NCI-H446 (cell line): ENCODE results near the gene PRCD.
A peak's percentile ranks its signal among the peaks of the same experiment; 100 is the strongest.

ENCODE experiments used
- DNase-seq, 2 experiments: peaks; one replicate each; lab custom pipeline; 2025; lab: John Stamatoyannopoulos, UW

The PRCD gene

DNA sequence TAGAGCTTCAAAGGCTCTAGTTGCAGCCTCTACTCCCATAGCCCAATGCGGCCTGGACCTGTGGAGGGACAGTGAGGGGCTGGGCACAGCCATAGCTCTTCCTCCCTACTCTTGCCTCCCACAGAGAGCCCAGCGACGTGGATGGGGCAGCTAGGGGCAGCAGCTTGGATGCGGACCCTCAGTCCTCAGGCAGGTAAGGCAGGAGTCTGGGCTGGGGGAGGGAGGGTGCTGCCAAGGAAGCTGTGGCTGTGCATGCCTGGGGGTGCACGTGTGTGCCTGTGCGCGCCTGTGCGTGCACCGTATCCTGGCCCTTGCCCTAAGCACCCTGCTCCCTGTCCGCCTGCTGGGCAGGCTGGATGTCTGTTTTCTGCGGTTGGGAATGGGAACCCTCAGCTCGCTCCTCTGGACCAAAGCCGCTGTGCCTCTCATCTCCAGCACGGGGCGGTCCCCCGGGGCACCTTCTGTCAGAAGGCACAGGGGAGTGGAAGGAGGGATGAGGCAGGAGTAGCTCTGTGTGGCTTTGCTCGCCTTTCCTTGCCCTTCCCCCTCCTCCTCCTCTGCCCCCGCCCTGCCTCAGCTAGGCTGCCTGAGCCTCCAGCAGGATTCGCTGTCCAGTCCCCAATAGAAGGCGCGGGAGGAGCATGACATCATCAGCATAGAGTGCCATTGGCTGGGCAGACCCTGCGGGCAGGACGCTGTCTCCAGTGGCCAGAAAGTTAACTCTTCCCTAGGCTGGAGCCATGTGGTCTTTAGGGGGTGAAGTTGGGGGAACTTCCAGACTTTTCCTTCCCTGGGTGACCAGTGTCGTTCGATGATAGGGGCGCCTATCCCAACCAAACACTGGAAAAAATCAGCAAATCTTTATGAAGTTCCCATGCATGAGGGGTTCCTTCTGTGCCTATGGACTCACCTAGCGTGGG lies 797 bp downstream of the PRCD start:
- peak in 1 of 2 experiments; percentile 53 for DNase-seq

DNA sequence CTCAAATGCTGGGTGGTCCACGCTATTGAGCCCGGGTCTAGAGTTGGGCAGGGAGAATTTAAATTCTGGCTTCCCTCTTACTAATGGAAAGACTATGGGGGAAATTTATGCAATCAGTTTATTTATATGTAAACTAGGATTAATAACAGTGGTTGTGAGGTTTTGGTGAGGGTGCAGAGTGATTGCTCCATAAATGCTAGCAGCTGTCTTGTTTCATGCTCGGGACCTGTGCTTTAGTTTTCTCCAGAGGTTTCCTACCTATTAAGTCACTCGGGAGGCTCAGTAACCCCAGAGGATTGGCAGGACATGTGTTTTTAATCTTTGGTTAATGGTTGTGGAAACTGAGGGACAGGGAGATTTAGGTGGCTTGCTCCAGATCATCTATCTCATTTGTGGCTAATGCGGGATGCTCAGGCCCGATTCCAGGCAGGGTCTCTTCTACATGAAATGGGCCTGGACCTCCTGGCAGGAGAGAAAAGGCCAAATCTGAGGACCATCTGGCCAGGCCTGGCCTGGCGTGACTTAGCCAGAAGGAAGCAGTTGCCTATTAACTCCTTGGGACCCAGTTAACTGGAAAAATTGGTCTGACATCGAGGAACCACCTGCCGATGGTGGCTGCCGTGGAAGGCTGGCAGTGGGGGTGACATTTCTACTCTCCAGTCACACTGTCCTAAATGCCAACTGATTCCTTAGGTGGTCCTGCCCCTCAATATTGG lies 2.1 kb downstream of the PRCD start:
- peak in 1 of 2 experiments; percentile 45 for DNase-seq

- no peak for DNase-seq
Observed at GRCh38 chr17:76542566-76542971, 2.7 kb downstream of the PRCD start.

DNA sequence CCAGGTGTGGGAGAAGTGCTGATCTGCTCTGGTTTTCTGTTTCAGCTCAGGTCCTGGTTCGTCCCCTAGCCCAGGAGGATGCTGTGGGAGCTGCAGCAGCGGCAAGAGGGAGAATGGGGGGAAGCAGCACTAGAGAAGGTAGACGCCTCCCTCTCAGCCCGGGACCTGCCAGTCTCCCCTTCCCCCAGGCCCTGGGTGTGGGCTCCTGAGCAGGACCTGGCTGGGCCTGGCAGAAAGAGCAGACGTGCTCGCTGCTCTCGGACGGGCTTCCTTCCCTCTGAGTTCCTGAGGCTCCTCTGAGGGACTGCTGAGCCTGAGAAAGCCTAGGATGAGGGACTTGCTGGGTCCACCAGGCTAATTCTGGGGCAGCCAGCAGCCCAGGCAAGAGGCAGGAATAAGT lies 3.1 kb downstream of the PRCD start:
- no peak for DNase-seq

- DNase-seq = no peak
Observed at GRCh38 chr17:76543482-76543825, 3.6 kb downstream of the PRCD start.

DNA sequence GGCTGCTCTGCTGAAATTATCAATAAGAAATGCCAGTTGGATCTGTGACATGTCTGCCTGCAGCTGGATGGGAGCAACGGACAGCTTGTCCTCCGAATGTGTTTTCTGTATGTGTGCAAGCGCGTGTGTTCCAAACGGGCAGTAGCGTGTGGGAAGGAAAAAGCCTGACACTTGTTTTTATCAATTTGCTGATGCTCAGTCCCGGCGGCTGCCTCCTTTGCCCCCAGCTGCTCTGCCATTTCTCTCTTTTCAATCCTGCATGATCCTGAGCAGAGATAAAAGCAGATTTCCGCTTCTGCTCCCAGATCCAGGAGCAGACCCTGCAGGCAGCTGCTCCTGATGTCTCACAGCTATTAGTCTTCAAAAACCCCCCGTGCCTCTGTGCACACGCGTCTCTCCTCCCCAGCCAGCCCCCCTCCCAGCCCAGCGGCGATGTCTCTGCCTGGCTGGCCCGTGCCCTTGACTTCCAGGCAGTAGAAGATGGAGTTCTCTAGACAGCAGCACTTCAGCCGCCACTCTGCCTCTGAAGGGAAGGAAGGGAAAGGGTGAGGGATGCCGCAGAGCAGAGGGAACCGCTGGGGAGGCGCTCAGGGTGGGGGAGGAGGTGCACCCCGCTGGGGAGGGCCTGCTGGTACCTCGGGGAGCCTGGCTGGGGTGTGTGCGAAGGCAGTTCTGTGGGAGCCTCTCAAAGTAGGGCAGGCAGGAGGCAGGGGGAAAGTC lies 4.1 kb downstream of the PRCD start:
- no peak for DNase-seq

DNA sequence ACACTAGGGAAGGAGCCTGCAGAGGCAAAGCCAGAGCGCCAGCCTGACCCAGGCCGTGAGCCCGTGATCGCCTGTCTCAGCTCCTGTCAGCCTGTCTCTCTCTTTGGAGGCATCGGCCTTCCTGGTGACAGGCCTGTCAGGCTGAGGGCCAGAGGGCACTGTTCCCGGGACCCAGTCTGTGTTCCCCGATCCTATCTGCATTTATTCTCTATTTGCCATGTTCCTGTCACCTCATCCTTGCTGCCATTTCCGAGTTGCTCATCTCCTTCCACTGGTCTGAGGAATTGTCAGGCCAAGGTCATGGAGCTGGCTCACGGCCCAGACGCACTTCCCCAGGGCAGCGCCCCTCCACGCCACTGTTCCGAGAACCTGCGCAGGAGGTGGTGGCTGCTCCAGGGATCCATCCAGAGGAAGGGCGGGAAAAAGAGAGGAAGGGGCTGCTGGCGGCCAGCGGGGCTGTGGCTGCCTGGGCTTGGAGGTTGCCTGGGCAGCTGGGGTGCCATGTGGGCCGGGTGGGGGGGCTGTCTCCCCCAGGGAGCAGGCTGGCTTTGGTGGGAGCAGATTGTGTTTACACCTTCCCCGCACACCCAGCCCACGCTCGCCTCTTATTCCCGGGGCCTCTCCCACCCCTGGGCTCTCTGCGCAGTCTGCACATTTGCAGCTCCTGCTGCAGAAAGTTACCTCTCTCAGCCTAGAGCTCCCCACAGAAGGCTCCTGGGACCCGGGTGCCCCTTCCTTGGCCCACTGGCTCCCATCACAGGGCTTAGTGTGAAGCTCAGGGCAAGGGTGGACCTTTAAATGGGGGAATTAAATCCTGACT lies 4.9 kb downstream of the PRCD start:
- no peak for DNase-seq

DNA sequence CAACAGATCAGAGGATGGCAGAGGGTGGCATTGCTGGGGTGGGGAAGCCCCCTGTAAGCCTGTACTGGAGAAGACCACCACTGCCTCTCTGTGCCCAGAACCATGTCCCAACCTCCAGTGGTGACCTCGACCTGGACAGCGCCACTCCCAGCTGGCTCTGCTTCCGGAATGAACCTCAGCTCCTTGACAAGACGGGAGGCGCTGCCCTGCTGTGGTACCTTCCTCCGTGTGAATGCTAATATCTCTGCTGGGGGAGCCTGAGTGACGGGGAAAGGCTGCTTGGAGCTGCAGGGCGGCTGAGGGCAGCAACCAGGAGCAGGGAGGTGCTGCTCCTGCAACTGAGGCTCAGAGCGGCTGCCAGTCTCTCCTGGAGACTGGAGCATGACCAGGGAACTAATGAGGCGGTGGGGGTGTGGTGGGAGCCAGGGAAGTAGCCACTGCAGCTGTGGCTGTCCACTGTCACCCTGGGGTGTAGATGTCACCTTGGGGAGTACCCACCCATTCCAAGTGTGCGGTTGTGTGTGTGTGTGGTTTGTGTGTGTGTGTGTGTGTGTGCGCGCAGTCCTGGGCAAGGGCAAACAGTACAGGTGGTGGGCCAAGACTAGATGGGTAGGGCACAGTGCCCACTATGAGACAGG lies 6.2 kb downstream of the PRCD start:
- DNase-seq = no peak

- DNase-seq = peak; percentile 19 to 68
Observed at GRCh38 chr17:76546556-76547182, 6.8 kb downstream of the PRCD start.

- DNase-seq = peak in 1 of 2 experiments; percentile 68
Observed at GRCh38 chr17:76547183-76547641, 7.4 kb downstream of the PRCD start.

DNA sequence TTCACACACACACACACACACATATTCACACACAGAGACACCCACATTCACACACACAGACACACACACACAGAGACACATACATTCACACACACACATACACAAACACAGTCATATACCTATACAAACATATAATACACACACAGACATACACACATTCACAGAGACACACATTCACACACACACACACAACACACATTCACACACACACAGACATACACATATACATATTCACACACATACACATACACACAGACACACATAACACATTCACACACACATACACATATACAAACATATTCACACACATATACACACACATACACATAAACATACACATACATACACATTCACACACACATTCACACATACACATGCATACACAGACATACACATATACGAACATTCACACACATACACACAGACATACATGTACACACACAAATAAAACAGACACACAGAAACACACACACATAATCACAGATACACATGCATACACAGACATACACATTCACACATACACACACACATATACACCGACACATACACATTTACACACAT lies 7.9 kb downstream of the PRCD start:
- no peak for DNase-seq

GRCh38 chr17:76548378-76549214 lies 8.8 kb downstream of the PRCD start:
- DNase-seq = no peak

GRCh38 chr17:76549215-76549518 lies 9.3 kb downstream of the PRCD start:
- no peak for DNase-seq

GRCh38 chr17:76549539-76549938 lies 9.7 kb downstream of the PRCD start:
- DNase-seq = no peak

- no peak for DNase-seq
Observed at GRCh38 chr17:76550712-76551615, 11.1 kb downstream of the PRCD start.

- DNase-seq = no peak
Observed at GRCh38 chr17:76551685-76552084, 11.8 kb downstream of the PRCD start.

GRCh38 chr17:76553178-76553908 lies 13.5 kb downstream of the PRCD start:
- no peak for DNase-seq

DNA sequence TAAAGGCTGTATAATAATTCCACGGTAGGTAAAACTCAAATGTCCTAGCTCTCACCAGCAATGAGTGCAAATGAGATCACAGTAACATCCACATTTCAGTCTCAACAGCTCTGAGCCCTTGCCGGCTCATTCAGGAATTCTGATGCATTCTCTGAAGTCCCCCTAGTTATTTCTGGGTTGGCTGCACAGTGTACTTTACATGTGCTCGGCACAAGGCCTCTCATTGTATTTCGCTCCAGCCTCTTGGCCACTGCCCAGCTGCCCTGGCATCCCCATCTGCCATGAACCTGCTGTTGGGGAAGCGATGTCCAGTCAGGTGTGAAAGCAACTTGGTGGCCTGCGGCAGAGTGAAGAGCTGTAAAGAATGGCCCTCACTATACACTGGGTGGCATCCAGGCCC lies 14.3 kb downstream of the PRCD start:
- DNase-seq = peak; percentile 53 to 83
